B cell (primary cell): ENCODE data around the gene MAP3K14. TPM values are rescaled to one million over a fixed set of nuclear protein-coding genes. Genes with fewer than 3 reads are reported as not detected.

Source experiments
- ATAC-seq: fragments of 200-7000 bp; cut with Tn5 transposase; one replicate; pipeline ENCODE4 v1.10.0; 2021; ENCODE audit warnings: low read depth, mild to moderate bottlenecking, moderate number of reproducible peaks, moderate library complexity
- CTCF ChIA-PET: fragments of 350-600 bp; sonication (Branson Sonifier 250); formaldehyde crosslinking; loops from one replicate; lab custom pipeline; 2021; ENCODE audit warnings: antibody characterized with exemption, inconsistent platforms; lab: Charles Lee
- POLR2A ChIA-PET: fragments of 350-600 bp; sonication (Branson Sonifier 250); formaldehyde crosslinking; loops from one replicate; lab custom pipeline; 2021; ENCODE audit warnings: antibody characterized with exemption; lab: Charles Lee
- DNase-seq: peaks from one replicate; pipeline ENCODE4 v3.0.0; 2013
- H2AFZ ChIP-seq: 2 replicates; pipeline ENCODE4 v1.6.1; 2012; ENCODE audit warnings: mild to moderate bottlenecking, low read depth, low read length; ENCODE audit not compliant: insufficient read depth, poor library complexity, severe bottlenecking
- H3K27ac ChIP-seq, 2 donors: 1 replicate in 1 of 2; 2 replicates in 1 of 2; pipeline ENCODE4 v1.5.1; 2012 to 2013; ENCODE audit warnings: low read length in 2 of 2, mild to moderate bottlenecking in 2 of 2, moderate library complexity in 1 of 2
- H3K27me3 ChIP-seq, 4 experiments: fragments of 200-600 bp in 1 of 4; sonication (generic) in 1 of 4; replicated peaks in 1 of 4; 1 replicate in 2 of 4; 2 replicates in 2 of 4; pipeline versions ENCODE4 v1.6.1 to v1.7.0; 2013 to 2016; ENCODE audit warnings: low read length in 3 of 4, mild to moderate bottlenecking in 2 of 4, mixed read lengths in 1 of 4, moderate library complexity in 1 of 4; ENCODE audit not compliant: insufficient read depth in 4 of 4, control insufficient read depth in 3 of 4; ENCODE audit errors: control extremely low read depth in 1 of 4
- H3K36me3 ChIP-seq, 2 experiments: replicated peaks in 1 of 2; 1 replicate in 1 of 2; 2 replicates in 1 of 2; pipeline versions ENCODE4 v1.6.1 to v1.7.1; 2013; ENCODE audit warnings: low read length in 1 of 2; ENCODE audit not compliant: insufficient read depth in 2 of 2, control insufficient read depth in 1 of 2; ENCODE audit errors: control extremely low read depth in 1 of 2, extremely low read depth in 1 of 2
- H3K4me1 ChIP-seq, 2 donors: fragments of 200-600 bp in 1 of 2; sonication (generic) in 1 of 2; 1 replicate in 1 of 2; 2 replicates in 1 of 2; pipeline versions ENCODE4 v1.5.1 to v1.6.1; 2013 to 2017; ENCODE audit warnings: low read length in 2 of 2; ENCODE audit not compliant: control insufficient read depth in 2 of 2, insufficient read depth in 2 of 2
- H3K4me2 ChIP-seq: replicated peaks from 2 replicates; pipeline ENCODE3; 2012; ENCODE audit warnings: mild to moderate bottlenecking, low read depth, low read length; ENCODE audit not compliant: poor library complexity, severe bottlenecking
- H3K4me3 ChIP-seq, 5 experiments: fragments of 200-600 bp in 1 of 5; sonication (generic) in 1 of 5; 1 replicate in 3 of 5; 2 replicates in 2 of 5; pipeline versions ENCODE4 v1.5.1 to v1.7.0; 2011 to 2016; ENCODE audit warnings: low read length in 4 of 5, mild to moderate bottlenecking in 4 of 5, low read depth in 2 of 5, control low read depth in 1 of 5, moderate library complexity in 1 of 5; ENCODE audit not compliant: insufficient read depth in 1 of 5; ENCODE audit errors: control extremely low read depth in 1 of 5, extremely low read depth in 1 of 5
- H3K79me2 ChIP-seq: fragments of 200-600 bp; sonication (generic); one replicate; pipeline ENCODE4 v1.6.0; 2016; ENCODE audit warnings: low read length; ENCODE audit not compliant: control insufficient read depth, insufficient read depth
- H3K9ac ChIP-seq: fragments of 200-600 bp; sonication (generic); 2 replicates; pipeline ENCODE4 v1.6.1; 2017; ENCODE audit warnings: mild to moderate bottlenecking, low read length, moderate library complexity
- H3K9me3 ChIP-seq, 3 donors: one replicate each; pipeline versions ENCODE4 v1.6.1 to v1.7.1; 2013; ENCODE audit warnings: low read length in 2 of 3; ENCODE audit not compliant: control insufficient read depth in 2 of 3, insufficient read depth in 1 of 3; ENCODE audit errors: control extremely low read depth in 1 of 3
- H4K20me1 ChIP-seq: 2 replicates; pipeline ENCODE4 v1.6.0; 2012; ENCODE audit warnings: mild to moderate bottlenecking, low read length; ENCODE audit not compliant: insufficient read depth, control insufficient read depth, poor library complexity, severe bottlenecking
- H3K27ac Mint-ChIP-seq: one replicate; pipeline ENCODE4 v1.8.0; 2021; ENCODE audit warnings: mixed read lengths
- H3K27me3 Mint-ChIP-seq: one replicate; pipeline ENCODE4 v1.8.0; 2021; ENCODE audit warnings: mixed read lengths
- H3K4me1 Mint-ChIP-seq: one replicate; pipeline ENCODE4 v1.8.0; 2021; ENCODE audit warnings: mixed read lengths
- H3K4me3 Mint-ChIP-seq: one replicate; pipeline ENCODE4 v1.8.0; 2021; ENCODE audit warnings: mixed read lengths
- H3K9me3 Mint-ChIP-seq: one replicate; pipeline ENCODE4 v1.8.0; 2022; ENCODE audit warnings: mixed read lengths; ENCODE audit not compliant: insufficient read depth
- CTCF ChIP-seq: fragments of 200-600 bp; IDR thresholded peaks from one replicate; pipeline ENCODE4 v1.8.0; 2022; ENCODE audit warnings: antibody characterized with exemption, mild to moderate bottlenecking
- EZH2 ChIP-seq: IDR thresholded peaks from 2 replicates; pipeline ENCODE4 v1.6.1; 2012; ENCODE audit warnings: borderline replicate concordance, low read depth, mild to moderate bottlenecking, moderate library complexity, low read length; ENCODE audit not compliant: insufficient read depth, poor library complexity, severe bottlenecking
- WGBS: methylation state at CpG from one replicate; pipeline ENCODE4 v1.1.5; 2013; ENCODE audit warnings: missing lambda C conversion rate; ENCODE audit not compliant: insufficient coverage; 5-methylcytosine and 5-hydroxymethylcytosine counted together
- intact Hi-C: fragments of 100-400 bp; cut with micrococcal nuclease; formaldehyde crosslinking; loops from one replicate; pipeline ENCODE4 v1.10.0; 2022
- polyA plus RNA-seq: library from polyadenylated mRNA; depleted of rRNA; stranded (reverse); fragments of >200 nt; gene quantifications from 2 replicates; pipeline ENCODE4 v1.2.3, GENCODE V29; 2012
- total RNA-seq, 2 donors: library from RNA; stranded (reverse); fragments of 120-200 nt in 1 of 2; gene quantifications; 1 replicate in 1 of 2; 2 replicates in 1 of 2; pipeline versions ENCODE4 v1.2.3 to v1.2.4, GENCODE V29; 2013 to 2022

Gene MAP3K14
- total and polyA plus RNA-seq, 2 donors (not counting 1 experiment from before 2014, with no cell fraction given) = 66.1 to 84.1 TPM

GRCh38 chr17:45248132-45248957 lies 68.5 kb downstream of the MAP3K14 start:
- Histone ChIP-seq H2AFZ (peak overlapping the region; percentile 75), H3K4me3 (peak overlapping the region; percentile 2 to 81 (median 78)), H4K20me1 (peaks cover 40% of the 10 kb centered on the region), H3K4me1 (peaks cover 20 to 22% of the 10 kb centered on the region in 2 donors), H3K9ac (peak overlapping the region; percentile 89), H3K4me2 (peak overlapping the region; percentile 86), H3K36me3 (peaks cover 0 to 58% of the 10 kb centered on the region in 2 experiments), H3K27ac (peak overlapping the region; percentile 82 to 92), H3K9me3 (no peaks in the 10 kb centered on the region), H3K79me2 (peaks cover 17% of the 10 kb centered on the region), H3K27me3 (no peaks in the 10 kb centered on the region)
- CTCF ChIA-PET = interaction anchor here (0.7 to 24.6 kb wide), 13 partner anchors 13 to 137 kb away, joined by 3 to 737 read pairs (median 5); partner anchors contain the start of genes ACBD4, FMNL1 and HEXIM1
- H3K9me3 Mint-ChIP-seq = no peaks in the 10 kb centered on the region
- peak overlapping the region; percentile 92 for H3K4me3 Mint-ChIP-seq
- intact Hi-C loops = loop anchor here (2.0 kb wide), 1 partner anchor 14 kb away; no protein-coding TSS in a partner anchor
- under 1% methylated on average over 34 of the region's 39 CpGs for WGBS
- POLR2A ChIA-PET = interaction anchor here (0.8 to 4.6 kb wide), 16 partner anchors 13 to 152 kb away, joined by 3 to 39 read pairs (median 4); partner anchors contain the start of genes FMNL1, HEXIM1, MAP3K14 and SPATA32
- DNase-seq (peak; percentile 90), ATAC-seq (peak; percentile 58)
- no peak for TF ChIP-seq EZH2
- TF ChIP-seq CTCF = no peak
- peaks cover 33% of the 10 kb centered on the region for H3K4me1 Mint-ChIP-seq
- peak overlapping the region; percentile 96 for H3K27ac Mint-ChIP-seq
- H3K27me3 Mint-ChIP-seq = no peaks in the 10 kb centered on the region
